MM.1S (cell line): ENCODE results near the gene BBX.

Source experiments
- DNase-seq: peaks from one replicate; pipeline ENCODE4 v3.0.0-alpha.2; 2015
- H2AFZ ChIP-seq: fragments of 300-600 bp; sonication (generic); 2 replicates; pipeline ENCODE4 v1.6.0; 2016; ENCODE audit warnings: antibody characterized with exemption, low read length
- H3F3A ChIP-seq: fragments of 300-600 bp; sonication (generic); 2 replicates; pipeline ENCODE4 v1.6.1; 2016; ENCODE audit warnings: mild to moderate bottlenecking, antibody characterized with exemption, low read length, moderate library complexity, mixed read lengths; ENCODE audit not compliant: insufficient read depth
- H3K27ac ChIP-seq: fragments of 300-600 bp; sonication (generic); 2 replicates; pipeline ENCODE4 v1.5.1; 2016; ENCODE audit warnings: mild to moderate bottlenecking, low read length
- H3K27me3 ChIP-seq: fragments of 300-600 bp; sonication (generic); replicated peaks from 2 replicates; pipeline ENCODE4 v1.6.0; 2016; ENCODE audit warnings: low read length; ENCODE audit not compliant: insufficient read depth
- H3K36me3 ChIP-seq: fragments of 300-600 bp; sonication (generic); replicated peaks from 2 replicates; pipeline ENCODE4 v1.6.1; 2016; ENCODE audit warnings: mild to moderate bottlenecking, low read length, mixed read lengths; ENCODE audit not compliant: insufficient read depth
- H3K4me1 ChIP-seq: fragments of 300-600 bp; sonication (generic); 2 replicates; pipeline ENCODE4 v1.6.1; 2016; ENCODE audit warnings: low read length, mixed read lengths
- H3K4me2 ChIP-seq: fragments of 300-600 bp; sonication (generic); 2 replicates; pipeline ENCODE4 v1.6.0; 2016; ENCODE audit warnings: low read depth, low read length
- H3K4me3 ChIP-seq: fragments of 300-600 bp; sonication (generic); 2 replicates; pipeline ENCODE4 v1.5.1; 2016; ENCODE audit warnings: low read length, mixed read lengths
- H3K79me2 ChIP-seq: fragments of 300-600 bp; sonication (generic); 2 replicates; pipeline ENCODE4 v1.6.1; 2016; ENCODE audit warnings: mixed run types, low read length, mixed read lengths
- H3K9ac ChIP-seq: fragments of 300-600 bp; sonication (generic); 2 replicates; pipeline ENCODE4 v1.6.1; 2016; ENCODE audit warnings: low read length, mixed read lengths
- H3K9me2 ChIP-seq: fragments of 300-600 bp; sonication (generic); replicated peaks from 2 replicates; pipeline ENCODE4 v1.6.1; 2016; ENCODE audit warnings: mild to moderate bottlenecking, low read length, mixed read lengths; ENCODE audit not compliant: insufficient read depth
- H3K9me3 ChIP-seq: fragments of 300-600 bp; sonication (generic); replicated peaks from 2 replicates; pipeline ENCODE4 v1.6.1; 2016; ENCODE audit warnings: mild to moderate bottlenecking, low read length, mixed read lengths; ENCODE audit not compliant: insufficient read depth
- H4K20me1 ChIP-seq: fragments of 300-600 bp; sonication (generic); 2 replicates; pipeline ENCODE4 v1.6.1; 2016; ENCODE audit warnings: mild to moderate bottlenecking, low read length, moderate library complexity, mixed read lengths; ENCODE audit not compliant: insufficient read depth
- EZH2 ChIP-seq: fragments of 300-600 bp; sonication (generic); optimal IDR thresholded peaks from 2 replicates; pipeline ENCODE3; 2017; ENCODE audit warnings: low read depth, mild to moderate bottlenecking, antibody characterized with exemption, low read length, mixed read lengths
- EZH2phosphoT487 ChIP-seq: fragments of 300-600 bp; sonication (generic); IDR thresholded peaks from 2 replicates; pipeline ENCODE4 v1.6.1; 2018; ENCODE audit warnings: antibody characterized with exemption, low read length
- TF ChIP-seq, protein P1 (sequence below): fragments of 300-600 bp; sonication (generic); IDR thresholded peaks from 2 replicates; pipeline ENCODE4 v1.5.1; 2016; ENCODE audit warnings: antibody characterized with exemption, low read length, mixed read lengths

The BBX gene

DNA sequence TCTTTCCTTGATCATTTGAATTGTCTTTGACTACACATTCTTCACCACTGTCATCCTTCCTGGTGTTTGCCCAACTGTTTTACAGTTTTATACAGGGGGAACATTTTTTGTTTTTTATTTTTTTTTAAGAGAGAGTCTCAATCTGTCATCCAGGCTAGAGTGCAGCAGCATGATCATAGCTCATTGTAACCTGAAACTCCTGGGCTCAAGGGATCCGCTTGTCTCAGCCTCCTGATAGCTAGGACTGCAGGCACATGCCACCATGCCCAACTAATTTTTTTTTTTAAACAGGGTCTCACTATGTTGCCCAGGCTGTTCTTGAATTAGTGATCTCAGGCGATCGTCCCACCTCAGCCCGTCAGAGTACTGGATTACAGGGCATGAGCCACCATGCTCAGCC lies 222.6 kb downstream of the BBX start:
- Histone ChIP-seq H3K9me3 (no peaks in the 10 kb centered on the region), H3K4me2 (no peak overlapping the region), H3K4me1 (no peaks in the 10 kb centered on the region), H2AFZ (no peak overlapping the region), H3K9me2 (no peaks in the 10 kb centered on the region), H3K36me3 (no peaks in the 10 kb centered on the region), H3K4me3 (no peak overlapping the region), H4K20me1 (no peaks in the 10 kb centered on the region), H3K79me2 (no peaks in the 10 kb centered on the region), H3K27me3 (no peaks in the 10 kb centered on the region), H3F3A (no peaks in the 10 kb centered on the region), H3K9ac (no peak overlapping the region), H3K27ac (no peak overlapping the region)
- DNase-seq: no peak
- TF ChIP-seq, protein P1, sequence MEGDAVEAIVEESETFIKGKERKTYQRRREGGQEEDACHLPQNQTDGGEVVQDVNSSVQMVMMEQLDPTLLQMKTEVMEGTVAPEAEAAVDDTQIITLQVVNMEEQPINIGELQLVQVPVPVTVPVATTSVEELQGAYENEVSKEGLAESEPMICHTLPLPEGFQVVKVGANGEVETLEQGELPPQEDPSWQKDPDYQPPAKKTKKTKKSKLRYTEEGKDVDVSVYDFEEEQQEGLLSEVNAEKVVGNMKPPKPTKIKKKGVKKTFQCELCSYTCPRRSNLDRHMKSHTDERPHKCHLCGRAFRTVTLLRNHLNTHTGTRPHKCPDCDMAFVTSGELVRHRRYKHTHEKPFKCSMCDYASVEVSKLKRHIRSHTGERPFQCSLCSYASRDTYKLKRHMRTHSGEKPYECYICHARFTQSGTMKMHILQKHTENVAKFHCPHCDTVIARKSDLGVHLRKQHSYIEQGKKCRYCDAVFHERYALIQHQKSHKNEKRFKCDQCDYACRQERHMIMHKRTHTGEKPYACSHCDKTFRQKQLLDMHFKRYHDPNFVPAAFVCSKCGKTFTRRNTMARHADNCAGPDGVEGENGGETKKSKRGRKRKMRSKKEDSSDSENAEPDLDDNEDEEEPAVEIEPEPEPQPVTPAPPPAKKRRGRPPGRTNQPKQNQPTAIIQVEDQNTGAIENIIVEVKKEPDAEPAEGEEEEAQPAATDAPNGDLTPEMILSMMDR: no peak
- TF ChIP-seq EZH2phosphoT487 (no peak), EZH2 (no peak)

DNA sequence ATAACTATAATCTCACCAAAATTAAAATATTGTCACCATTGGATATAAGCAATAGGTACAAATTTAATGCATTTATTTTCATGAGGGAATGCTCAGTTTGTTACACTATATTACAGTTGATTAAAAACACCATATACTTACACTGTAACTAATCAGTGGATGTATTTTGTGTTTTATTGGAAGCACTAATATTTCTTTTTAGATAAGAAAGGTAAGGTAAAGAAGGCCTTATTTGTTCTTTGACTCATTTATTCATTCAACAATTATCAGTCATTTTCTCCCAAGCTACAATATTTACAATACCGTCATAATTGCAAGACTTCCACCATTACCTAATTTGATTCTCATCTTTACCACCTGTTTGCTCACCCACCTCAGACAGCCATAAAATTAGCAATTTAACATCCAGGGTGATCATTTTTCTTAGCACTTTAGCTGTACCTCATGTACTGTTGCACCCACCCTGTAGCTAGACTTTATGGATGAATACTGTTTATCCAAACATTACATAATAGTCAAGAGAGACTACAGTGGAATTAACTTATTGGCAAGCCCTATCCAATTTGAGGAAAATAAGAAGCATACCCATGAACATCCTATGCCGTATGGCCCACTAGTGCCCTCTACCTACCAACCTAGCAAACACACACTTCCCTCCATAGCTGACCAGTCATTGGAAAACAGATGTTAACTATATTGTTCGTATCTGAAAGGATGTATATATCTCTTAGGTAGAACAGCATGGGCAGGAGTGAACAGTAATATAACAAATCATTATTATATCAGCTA lies 229.6 kb downstream of the BBX start:
- H3F3A ChIP-seq: no peaks in the 10 kb centered on the region
- H3K36me3 ChIP-seq: no peaks in the 10 kb centered on the region
- H3K27me3 ChIP-seq: no peaks in the 10 kb centered on the region
- H3K27ac ChIP-seq: no peak overlapping the region
- H4K20me1 ChIP-seq: no peaks in the 10 kb centered on the region
- TF ChIP-seq, protein P1: peak; percentile 51
- no peak for TF ChIP-seq EZH2phosphoT487
- H2AFZ ChIP-seq: no peak overlapping the region
- no peak overlapping the region for H3K9ac ChIP-seq
- H3K9me3 ChIP-seq: no peaks in the 10 kb centered on the region
- no peaks in the 10 kb centered on the region for H3K9me2 ChIP-seq
- H3K4me2 ChIP-seq: no peak overlapping the region
- no peaks in the 10 kb centered on the region for H3K4me1 ChIP-seq
- peak; percentile 27 for DNase-seq
- no peaks in the 10 kb centered on the region for H3K79me2 ChIP-seq
- no peak overlapping the region for H3K4me3 ChIP-seq

DNA sequence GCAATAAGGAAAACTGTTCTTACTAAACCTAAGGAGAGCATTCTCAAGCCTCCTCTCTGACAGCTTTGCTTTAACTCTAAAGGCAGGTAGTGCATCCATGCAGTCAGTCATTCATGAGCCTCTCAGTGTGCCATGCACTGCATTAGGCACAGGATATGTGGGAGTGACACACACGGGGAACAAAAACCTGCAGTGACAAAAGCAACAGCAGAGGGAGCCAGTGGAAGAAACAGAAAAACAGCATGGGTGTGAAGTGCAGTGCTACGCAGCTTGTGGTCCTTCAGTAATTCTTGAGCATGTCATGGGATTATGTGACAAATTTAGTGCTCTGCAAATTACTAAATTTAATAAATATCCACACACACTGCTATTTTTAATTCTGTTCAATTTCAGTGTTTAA lies 230.7 kb downstream of the BBX start:
- H3K27ac ChIP-seq: no peak overlapping the region
- no peak overlapping the region for H2AFZ ChIP-seq
- TF ChIP-seq, protein P1: peak; percentile 57
- TF ChIP-seq EZH2 (no peak), EZH2phosphoT487 (no peak)
- H3K4me2 ChIP-seq: no peak overlapping the region
- no peaks in the 10 kb centered on the region for H3K79me2 ChIP-seq
- H3K4me1 ChIP-seq: no peaks in the 10 kb centered on the region
- no peaks in the 10 kb centered on the region for H3K9me3 ChIP-seq
- DNase-seq: peak; percentile 47
- no peaks in the 10 kb centered on the region for H4K20me1 ChIP-seq
- H3K36me3 ChIP-seq: no peaks in the 10 kb centered on the region
- no peaks in the 10 kb centered on the region for H3F3A ChIP-seq
- H3K27me3 ChIP-seq: no peaks in the 10 kb centered on the region
- no peak overlapping the region for H3K9ac ChIP-seq
- H3K9me2 ChIP-seq: no peaks in the 10 kb centered on the region
- H3K4me3 ChIP-seq: no peak overlapping the region
